ENCODE data around the gene AFG1L. TPM values are rescaled to one million over a fixed set of nuclear protein-coding genes. Genes with fewer than 3 reads are reported as not detected.

AFG1L gene
- total RNA-seq, 1 experiment from 2014 or later, result 4.9 TPM

- no peak for TF ChIP-seq SRF (IDR thresholded peaks at IDR 0.05; ENCODE audit: low read depth)
- TF ChIP-seq POLR2AphosphoS5 (IDR thresholded peaks at IDR 0.05; ENCODE audit: low read depth, low read length), result no peak
- peak; percentile 51 for TF ChIP-seq YY1 (IDR thresholded peaks at IDR 0.05; ENCODE audit: extremely low read depth, insufficient replicate concordance, low read depth, low read length)
- peak; percentile 63 to 76 (median 75); a peak in 5 of 6 replicates for TF ChIP-seq CTCF (IDR thresholded peaks at IDR 0.05 in 2 of 3, conservative IDR thresholded peaks at IDR 0.05 in 1 of 3; ENCODE audit: borderline replicate concordance in 1 of 3, insufficient read depth in 1 of 3, low read depth in 2 of 3, low read length in 2 of 3)
- no peak for TF ChIP-seq ZFX (IDR thresholded peaks at IDR 0.05)
- TF ChIP-seq EZH2phosphoT487 (IDR thresholded peaks at IDR 0.05; ENCODE audit: borderline replicate concordance), result no peak
- no peak for TF ChIP-seq SP1 (IDR thresholded peaks at IDR 0.05; ENCODE audit: low read depth)
- no peak for TF ChIP-seq POLR2A (IDR thresholded peaks at IDR 0.05; ENCODE audit: borderline replicate concordance, extremely low read depth, insufficient read depth, insufficient read length)
- TF ChIP-seq RAD21 (IDR thresholded peaks at IDR 0.05; ENCODE audit: low read depth), result peak; percentile 63
- no peak for TF ChIP-seq TCF7L2 (IDR thresholded peaks at IDR 0.05; ENCODE audit: borderline replicate concordance, extremely low read depth, insufficient read depth, insufficient read length)
- TF ChIP-seq, protein P1, sequence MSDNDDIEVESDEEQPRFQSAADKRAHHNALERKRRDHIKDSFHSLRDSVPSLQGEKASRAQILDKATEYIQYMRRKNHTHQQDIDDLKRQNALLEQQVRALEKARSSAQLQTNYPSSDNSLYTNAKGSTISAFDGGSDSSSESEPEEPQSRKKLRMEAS (IDR thresholded peaks at IDR 0.05), result no peak
- TF ChIP-seq REST (IDR thresholded peaks at IDR 0.05; ENCODE audit: low read depth), result no peak
- no peak for TF ChIP-seq ZBTB33 (IDR thresholded peaks at IDR 0.05; ENCODE audit: extremely low read depth, insufficient replicate concordance, low read length)
- TF ChIP-seq ZNF274 (IDR thresholded peaks at IDR 0.05; ENCODE audit: low read depth, low read length), result no peak
- Histone ChIP-seq H3K4me3 (replicated peaks in 1 of 2; ENCODE audit: low read depth in 1 of 2, low read length in 2 of 2) (no peak overlapping the region), H3K9me2 (ENCODE audit: insufficient read depth) (no peaks in the 10 kb centered on the region), H3K9me3 (ENCODE audit: control insufficient read depth in 1 of 2, insufficient read depth in 1 of 2, low read depth in 1 of 2, low read length in 2 of 2) (no peaks in the 10 kb centered on the region), H2AFZ (ENCODE audit: low read depth, low read length, poor library complexity, severe bottlenecking) (peak overlapping the region; percentile 96), H4K20me1 (ENCODE audit: insufficient read depth) (no peaks in the 10 kb centered on the region), H3K79me2 (ENCODE audit: insufficient read depth, low read length) (no peaks in the 10 kb centered on the region), H3K27ac (ENCODE audit: low read depth, low read length) (no peak overlapping the region), H3K4me1 (ENCODE audit: control insufficient read depth in 1 of 2, insufficient read depth in 2 of 2, low read length in 2 of 2) (peaks cover 0 to 4% of the 10 kb centered on the region in 2 experiments; a peak in 1 of 4 replicates), H3K9ac (ENCODE audit: low read length) (no peak overlapping the region), H3K27me3 (ENCODE audit: insufficient read depth, low read length) (no peaks in the 10 kb centered on the region), H3K36me3 (ENCODE audit: control insufficient read depth in 1 of 2, insufficient read depth in 2 of 2, low read length in 2 of 2) (no peaks in the 10 kb centered on the region), H3K4me2 (ENCODE audit: low read length) (no peak overlapping the region)
- ChIA-PET CTCF (interaction anchor here (0.9 to 1.6 kb wide), 3 partner anchors 22 to 374 kb away, joined by 5 to 6 read pairs (median 5); no protein-coding TSS in a partner anchor), RAD21 (ENCODE audit: low non-redundant PET in 1 of 2, low total read pairs in 2 of 2, uncharacterized antibody in 2 of 2, unreplicated experiment in 2 of 2) (no interaction called here), POLR2A (no interaction called here)
- no TSS peak for BruUV-seq (replicated peaks)
- ATAC-seq (peak; percentile 98), DNase-seq (ENCODE audit: low read depth, low spot score) (peak; percentile 54)
- intact Hi-C loops (cut with micrococcal nuclease), result no loop called here
Observed at GRCh38 chr6:108518714-108519576, 224.1 kb downstream of the AFG1L start.

Measured in HCT116 (cell line).